Stimulated activated CD8-positive, alpha-beta memory T cell treated with anti-CD3 and anti-CD28 coated beads, Interleukin-2, amount 100 ng/mL, for 1 hour (primary cell): ENCODE data around the gene TMEM214.

Experiments used
- DNase-seq, 2 donors: peaks; one replicate each; pipeline ENCODE4 v3.0.0-alpha.2; 2020; ENCODE audit warnings: low read depth in 2 of 2

The TMEM214 gene, protein sequence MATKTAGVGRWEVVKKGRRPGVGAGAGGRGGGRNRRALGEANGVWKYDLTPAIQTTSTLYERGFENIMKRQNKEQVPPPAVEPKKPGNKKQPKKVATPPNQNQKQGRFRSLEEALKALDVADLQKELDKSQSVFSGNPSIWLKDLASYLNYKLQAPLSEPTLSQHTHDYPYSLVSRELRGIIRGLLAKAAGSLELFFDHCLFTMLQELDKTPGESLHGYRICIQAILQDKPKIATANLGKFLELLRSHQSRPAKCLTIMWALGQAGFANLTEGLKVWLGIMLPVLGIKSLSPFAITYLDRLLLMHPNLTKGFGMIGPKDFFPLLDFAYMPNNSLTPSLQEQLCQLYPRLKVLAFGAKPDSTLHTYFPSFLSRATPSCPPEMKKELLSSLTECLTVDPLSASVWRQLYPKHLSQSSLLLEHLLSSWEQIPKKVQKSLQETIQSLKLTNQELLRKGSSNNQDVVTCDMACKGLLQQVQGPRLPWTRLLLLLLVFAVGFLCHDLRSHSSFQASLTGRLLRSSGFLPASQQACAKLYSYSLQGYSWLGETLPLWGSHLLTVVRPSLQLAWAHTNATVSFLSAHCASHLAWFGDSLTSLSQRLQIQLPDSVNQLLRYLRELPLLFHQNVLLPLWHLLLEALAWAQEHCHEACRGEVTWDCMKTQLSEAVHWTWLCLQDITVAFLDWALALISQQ

DNA sequence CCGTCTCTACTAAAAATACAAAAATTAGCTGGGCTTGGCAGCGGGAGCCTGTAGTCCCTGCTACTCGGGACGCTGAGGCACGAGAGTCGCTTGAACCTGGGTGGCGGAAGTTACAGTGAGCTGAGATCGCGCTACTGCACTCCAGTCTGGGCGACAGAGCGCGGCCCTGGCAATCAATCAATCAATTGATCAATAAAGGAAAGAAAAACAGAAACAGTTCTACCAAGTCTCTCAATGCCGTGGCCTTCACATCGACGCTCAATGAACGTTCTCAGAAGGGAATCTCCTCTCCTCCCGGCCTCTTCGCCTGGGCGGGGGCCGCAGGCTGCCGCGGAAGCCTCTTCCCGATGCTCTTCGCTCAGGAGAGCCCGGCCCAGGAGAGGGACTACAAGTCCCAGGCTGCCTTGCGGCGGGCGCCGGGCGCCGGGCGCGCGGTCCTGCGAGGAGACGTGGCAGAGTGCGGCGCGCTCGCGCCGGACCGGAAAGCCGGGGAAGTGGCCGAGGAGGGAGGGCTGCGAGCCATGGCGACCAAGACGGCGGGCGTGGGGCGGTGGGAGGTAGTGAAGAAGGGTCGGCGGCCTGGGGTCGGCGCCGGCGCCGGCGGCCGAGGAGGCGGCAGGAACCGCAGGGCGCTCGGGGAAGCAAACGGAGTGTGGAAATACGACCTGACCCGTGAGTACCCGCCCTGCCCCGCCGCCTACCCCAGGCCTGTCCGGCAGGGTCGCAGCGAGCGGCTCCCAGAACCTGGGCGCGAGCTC, at the start of gene TMEM214:
TSS of gene TMEM214 (plus strand) at position 471 of the 758 bp plus-strand sequence. CDS start at position 522, 51 bp downstream.
- peak; percentile 56 to 59 for DNase-seq

DNA sequence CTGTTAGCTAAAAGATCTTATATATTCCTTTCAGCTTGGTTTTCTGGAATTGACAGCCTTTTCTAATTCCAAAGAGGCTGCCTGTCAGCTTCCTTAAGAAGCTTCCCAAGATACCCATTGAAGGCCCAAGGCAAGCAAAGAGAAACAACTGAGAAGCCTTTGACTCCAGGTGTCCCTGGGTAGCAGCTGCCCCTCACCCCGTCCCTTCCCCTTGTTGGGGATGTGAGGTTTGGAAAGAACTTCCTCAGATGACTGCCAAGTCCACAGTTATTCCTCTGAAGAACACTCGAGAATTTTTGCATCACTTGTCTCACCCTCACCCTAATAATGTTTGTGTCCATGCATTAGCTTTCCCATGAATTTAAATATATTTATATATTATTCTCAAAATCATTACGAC, 49.0 kb upstream of the TMEM214 start:
- no peak for DNase-seq

DNA sequence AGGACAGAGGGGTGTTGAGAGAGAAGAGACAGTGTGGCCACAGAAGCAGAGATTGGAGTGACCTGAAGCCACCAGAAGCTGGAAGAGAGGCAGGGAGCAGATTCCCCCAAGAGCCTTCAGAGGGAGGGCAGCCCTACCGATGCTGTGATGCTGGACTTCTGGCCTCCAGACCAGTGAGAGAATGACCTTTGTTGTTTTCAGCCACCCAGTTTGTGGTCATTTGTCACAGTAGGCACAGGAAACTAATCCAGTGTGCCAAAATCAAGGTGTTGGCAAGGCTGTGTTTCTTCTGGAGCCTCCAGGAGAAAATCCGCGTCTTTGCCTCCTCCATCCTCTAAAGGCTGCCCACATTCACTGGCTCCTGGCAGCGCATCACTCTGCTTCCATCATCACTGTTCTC, 47.0 kb upstream of the TMEM214 start:
- no peak for DNase-seq

DNA sequence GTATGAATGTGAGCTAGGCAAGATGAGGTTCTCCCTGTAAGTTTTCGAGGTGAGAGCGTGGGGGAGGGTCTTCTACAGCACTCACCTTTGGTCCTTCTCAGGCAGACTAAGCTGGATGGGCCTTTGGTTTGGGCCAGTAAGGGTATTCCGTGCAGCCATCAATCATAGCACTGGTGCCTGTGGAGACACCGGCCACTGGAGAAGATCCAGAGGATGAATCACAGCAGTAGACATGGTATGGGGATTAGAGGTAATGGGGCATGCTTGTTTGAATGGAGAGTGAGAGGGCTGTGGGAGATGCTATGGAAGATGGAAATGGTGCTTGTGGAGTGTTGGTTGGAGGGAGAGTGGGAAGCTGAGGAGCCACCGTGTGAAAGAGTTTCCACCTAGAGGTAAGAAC, 46.2 kb upstream of the TMEM214 start:
- DNase-seq = no peak

DNA sequence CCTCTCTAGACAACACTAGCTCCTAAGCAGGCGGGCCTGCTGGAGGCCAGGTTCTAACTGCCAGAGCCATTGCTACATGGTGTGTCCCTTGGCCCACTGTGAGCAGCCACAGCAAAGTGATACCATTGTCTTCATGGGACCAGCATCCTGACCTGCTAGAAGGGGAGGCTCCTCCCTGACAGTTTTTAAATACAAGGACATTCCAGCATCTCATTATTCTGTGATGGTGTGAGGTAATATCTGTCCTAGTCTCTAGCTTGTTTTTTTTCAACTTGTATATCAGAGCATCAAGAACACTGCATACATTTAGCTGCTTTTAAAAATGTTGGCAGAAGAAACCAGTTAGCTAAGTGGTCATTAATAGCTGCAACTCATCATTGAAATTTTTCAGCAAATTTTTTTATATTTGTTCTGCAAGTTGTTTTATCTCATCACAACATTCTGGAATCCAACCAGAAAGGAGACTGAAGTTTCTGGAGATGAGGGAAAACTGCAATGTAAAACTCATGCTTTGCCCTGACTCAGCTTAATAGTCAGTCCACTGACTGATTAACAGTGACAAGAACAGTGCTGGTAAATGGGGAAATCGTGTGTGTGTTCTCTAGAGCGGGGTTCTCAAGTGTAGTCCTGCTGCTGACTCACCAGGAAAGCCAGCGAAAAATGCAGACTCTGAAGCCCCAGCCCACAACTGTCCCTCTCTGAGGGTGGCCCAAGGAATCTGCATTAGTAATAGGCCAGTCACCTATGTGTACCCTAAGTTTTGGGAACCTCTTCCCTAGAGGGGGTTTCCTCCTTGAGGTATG, 44.5 kb upstream of the TMEM214 start:
- no peak for DNase-seq

DNA sequence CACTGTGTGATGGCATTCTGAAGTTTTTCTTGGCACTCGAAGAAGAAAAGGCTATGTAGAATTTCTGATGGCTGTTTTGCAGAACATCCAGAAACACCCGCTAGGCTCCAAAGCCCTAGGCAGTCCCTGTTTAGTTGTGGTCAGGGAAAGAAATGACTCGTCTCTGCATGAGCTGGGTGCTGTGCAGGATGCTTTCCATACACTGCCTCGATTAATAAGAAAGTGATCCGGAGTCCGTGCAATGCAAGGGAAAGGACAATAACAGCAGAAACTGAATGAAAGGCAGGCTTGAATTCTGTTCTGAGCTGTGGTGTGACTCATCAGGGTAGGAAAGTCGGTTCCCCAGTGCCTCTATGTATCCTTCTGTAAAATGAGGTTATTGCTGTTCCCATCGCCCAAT, 43.6 kb upstream of the TMEM214 start:
- DNase-seq = no peak

DNA sequence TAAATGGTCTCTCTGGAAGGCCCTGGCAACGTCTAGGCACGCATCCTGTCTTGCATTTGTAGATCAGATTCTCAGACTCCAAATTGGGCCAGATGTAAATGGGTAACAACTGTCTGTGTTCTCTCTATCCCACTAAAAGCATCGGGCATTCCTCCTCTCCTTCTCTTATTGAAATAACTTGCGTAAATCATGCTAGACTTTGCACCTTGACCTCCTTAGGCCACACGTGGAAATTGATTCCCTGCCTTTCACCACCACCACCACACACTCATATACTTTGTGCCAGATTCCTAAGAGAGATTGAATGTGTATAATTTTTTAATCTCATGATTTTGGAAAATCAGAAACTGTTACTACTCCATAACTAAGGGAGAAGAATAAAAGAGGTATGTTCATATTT, 41.0 kb upstream of the TMEM214 start:
- DNase-seq = no peak

DNA sequence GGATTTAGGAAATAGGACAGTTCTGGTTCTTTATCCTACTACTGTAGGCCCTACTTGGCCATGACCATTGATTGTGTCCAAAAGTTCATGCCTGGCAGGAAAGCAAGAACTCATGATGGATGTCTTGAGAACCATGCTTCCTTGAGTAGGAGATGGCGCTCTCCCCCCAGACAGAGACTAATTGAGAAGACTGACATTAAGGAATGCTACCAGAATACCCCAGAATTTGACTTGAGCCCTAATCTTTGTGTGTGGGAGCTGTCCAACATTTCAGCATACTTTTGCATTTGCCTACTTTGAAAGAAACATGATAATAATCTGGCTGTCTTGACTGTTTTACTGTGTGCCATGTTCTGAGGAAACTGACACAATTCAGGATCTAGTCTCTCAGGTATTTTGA, 39.0 kb upstream of the TMEM214 start:
- no peak for DNase-seq

DNA sequence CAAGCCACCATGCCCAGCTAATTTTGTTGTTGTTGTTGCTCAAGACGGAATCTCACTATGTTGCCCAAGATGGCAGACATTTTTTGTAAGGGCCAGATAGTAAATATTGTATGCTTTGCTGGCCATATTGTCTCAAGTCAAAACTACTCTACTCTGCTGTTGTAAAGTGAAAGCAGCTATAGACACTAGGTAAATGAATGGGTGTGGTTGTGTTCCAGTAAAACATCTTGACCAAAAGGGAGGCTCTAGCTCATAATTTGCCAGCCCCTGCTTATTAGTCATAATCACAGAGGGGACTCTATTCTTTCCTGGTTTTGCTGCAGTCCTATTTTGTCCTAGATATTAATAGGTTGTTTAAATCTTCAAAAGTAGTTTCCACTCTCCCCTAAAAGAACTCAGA, 37.8 kb upstream of the TMEM214 start:
- no peak for DNase-seq

DNA sequence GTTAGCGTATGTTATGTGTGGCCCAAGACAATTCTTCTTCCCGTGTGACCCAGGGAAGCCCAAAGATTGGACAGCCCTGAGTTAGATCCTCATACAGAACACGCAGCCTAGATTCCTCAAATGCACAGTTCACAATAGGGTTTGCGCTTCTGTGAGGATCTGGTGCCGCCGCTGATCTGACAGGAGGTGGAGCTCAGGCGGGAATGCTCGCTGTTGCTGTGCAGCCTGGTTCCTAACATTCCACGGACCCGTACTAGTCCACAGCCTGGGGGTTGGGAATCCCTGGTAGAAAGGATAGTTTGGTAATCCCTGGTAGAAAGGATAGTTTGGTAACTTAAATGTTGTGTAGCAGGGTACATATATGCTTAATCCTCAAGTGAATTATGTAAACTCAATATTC, 35.4 kb upstream of the TMEM214 start:
- no peak for DNase-seq

DNA sequence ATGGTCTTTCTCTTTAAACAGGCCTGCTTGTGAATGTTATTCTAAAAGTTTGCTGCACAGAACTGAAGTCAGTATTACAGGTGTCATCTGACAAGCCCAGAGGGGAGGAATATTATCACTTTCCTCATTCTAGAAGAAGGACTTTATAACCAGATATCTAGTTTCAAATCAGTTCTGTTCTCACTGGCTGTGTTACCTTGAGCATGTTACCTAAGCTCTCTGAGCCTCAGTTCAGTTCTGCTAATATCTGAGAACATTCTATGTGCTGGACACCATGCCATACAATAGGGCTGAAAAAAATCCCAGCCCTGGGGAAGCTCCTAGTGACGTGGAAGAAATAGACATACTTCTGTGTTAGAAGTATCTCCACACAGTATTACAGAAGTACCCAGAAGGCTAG, 34.4 kb upstream of the TMEM214 start:
- no peak for DNase-seq

DNA sequence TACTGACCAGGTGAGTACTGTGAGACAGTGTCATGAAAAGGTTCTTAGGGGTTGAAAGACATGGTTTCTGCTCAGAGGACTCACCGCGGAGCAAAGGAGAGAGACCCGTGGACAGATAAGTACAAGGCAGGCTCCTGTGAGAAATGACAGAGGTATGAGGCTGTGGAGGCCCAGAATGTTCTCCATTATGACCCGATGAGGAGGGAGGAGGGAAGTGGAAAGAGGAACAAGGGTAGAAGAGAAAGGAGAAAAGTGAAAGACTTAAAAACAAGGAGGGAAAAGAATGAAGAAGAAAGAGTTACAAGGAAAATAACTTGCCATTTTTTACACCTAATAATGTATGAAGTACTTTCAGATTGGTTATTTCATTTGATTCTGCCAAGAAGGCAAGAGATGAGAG, 32.5 kb upstream of the TMEM214 start:
- no peak for DNase-seq

DNA sequence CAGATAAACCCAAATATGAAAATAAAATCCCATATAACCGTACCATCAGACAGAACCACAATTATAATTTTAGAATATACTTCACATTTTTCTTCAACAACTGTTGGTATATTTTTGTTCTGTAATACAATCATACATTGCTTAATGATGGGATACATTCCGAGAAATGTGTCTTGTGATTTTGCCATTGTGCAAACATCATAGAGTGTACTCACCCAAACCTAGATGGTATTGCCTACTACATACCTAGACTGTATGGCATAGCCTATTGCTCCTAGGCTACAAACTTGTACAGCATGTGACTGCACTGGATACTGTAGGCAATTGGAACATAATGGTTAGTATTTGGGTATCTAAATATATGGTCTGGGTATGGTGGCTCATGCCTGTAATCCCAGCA, 31.8 kb upstream of the TMEM214 start:
- no peak for DNase-seq

DNA sequence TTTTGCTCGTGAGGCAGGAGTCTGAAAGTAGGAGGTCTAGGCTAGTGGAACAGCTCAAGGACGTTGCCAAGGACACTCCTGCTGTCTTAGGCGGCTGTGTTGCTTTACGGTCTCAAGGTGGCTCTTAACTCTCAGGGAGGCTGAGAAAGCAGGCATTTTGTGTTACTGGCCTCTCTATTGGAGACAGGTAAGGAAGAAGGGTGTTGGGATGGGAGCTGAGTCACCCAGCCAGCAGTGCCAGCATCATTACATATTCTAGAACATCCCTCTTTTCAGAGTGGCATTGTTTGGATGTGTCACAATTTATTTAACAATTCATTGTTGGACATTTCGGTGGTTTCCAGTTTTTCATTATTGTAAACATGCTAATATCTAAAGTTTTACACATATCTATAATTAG, 30.8 kb upstream of the TMEM214 start:
- DNase-seq = no peak

DNA sequence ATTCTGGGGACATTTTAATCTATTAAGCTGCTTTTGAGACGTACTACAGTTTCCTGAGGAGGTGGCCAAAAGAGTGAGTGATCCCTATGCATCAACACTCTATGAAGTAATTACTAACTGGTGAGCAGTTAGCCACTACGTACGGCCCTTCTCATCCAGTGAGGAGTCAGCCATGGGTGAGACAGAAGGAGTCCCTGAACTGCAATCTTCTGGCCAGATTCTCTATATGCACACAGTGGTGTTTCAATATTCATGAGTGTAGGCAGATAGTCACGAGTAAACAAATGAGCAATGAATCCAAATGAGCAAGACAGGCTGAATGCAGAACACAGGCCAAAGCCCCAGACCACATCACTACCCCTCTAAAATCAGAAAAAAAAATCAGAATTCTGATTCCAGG, 29.8 kb upstream of the TMEM214 start:
- no peak for DNase-seq

DNA sequence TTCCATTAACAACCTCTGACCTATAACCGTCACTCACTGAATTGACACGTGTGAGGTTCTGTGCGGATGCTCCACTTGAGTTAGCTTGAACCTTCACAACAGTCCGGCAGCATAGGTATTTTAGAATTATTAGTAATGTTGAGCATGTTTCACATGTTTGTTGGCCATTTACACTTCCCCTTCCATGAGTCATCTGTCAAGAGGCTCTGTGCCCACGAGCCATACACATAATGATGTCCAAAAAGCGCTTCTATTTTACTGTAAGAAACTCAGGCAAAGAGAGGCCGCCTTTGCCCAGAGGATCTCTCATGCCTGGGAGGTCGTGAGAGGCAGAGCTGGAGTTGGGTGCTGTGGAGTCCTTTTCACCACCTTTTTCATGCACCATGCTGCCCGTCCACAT, 28.9 kb upstream of the TMEM214 start:
- DNase-seq = no peak

DNA sequence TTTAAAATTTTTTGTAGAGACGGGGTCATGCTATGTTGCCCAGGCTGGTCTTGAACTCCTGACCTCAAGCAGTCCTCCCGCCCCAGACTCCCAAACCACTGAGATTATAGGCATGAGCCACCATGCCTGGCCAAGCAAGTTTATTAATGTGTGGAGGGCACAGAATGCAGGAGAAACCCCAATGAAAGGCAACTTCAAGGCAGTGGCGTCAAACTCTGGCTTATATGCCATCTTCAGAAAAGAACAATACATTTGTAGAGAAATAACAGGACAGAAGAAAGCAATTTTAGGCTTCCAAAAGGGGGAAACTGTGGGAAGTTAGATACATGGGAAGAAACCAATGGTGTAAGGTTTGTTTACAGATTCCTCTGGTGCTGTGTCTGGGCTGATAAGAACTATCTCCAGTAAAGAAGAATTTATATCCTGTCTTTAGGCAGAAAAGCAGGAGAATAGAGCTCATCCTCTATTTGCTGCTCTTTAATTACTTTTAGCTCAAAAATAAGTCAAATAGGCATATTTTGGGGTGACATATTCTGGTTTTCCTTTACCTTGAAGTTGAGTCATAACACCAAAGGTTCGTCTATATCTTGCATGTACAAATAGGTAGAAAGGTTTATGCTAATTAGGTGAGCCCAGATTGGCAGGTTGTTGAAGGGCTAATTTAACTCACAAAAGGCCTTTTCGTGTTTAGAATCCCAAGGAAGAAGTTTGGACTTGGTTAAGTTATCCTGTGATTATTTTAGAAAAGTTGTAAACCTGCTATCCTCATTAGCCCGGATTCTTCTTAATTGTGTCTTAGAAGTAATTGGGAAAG, 26.0 kb upstream of the TMEM214 start:
- DNase-seq = no peak

DNA sequence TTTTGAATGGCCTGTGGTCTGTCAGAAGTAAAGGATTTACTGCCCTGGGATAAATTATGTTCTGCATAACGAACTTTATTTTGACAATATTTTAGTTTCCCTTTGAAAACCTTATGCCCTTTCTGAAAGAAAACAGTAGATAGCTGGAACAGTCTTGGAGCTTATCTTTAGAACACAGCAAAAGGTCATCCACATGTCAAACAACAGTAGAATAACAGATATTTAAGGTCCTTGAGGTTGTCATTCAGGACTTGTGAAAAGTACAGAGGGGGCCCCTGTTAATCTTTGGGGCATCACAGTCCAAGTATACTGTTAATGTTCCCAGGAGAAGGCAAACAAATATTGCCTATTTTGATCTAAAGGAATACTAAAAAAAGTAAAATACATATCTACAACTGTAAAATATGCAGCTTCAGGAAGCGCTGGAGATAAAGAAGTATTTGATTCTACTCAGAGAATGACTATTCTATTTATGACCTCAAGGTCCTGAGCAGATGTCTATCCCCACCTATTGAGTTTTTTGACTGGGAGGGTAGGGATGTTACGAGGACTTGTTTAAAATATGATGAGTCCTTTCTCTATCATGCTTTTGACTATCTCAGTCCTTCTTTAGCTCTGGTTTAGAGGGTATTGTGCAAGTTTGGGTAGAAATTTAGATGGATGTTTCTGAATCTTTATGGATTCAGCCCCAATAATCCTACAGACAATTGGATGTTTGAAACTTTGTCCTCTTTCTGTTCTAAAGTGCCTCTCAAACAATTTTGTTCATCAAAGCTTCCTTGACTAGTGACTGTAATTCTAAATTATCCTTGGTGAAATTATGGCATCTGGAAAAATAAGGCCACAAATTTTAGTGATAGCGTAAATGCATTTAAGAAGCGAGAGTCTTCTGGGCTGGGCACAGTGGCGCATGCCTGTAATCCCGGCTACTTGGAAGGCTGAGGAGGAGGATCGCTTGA, 25.1 kb upstream of the TMEM214 start:
- DNase-seq = no peak

DNA sequence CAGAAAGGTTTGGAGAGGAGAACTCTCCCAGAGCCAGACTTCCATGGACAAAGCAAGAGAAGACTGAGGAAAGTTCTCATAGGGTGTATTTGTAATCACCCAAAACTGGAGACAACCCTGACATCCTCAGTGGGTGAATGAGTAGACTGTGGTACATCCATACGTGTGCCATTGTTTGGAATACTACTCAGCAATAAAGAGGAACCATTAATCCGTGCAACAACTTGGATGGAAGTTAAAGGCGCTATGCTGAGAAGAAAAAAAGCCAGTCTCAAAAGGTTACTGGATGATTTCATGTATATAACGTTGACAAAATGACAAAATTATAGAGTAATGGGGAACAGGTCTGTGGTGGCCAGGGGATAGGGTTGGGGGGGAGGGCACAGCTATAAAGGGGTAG, 24.1 kb upstream of the TMEM214 start:
- DNase-seq = no peak

DNA sequence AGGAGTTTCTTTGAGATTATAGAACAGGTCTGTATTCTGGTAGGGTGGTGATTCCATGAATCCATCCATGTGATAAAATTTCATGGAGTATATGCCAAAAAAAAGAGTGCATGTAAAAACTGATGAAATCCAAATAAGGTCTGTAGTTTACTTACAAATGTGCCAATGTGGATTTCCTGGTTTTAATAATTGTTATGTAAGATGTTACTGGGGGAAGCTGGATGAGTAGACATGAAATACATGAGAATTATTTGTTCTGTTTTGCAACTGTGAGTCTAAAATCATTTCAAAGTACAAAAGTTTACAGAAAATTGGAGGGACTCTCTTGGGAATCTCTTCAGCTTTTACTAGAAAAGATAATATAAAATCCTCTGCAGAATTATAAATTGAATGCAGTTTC, 23.7 kb upstream of the TMEM214 start:
- DNase-seq = no peak
